Neural progenitor cell (in vitro differentiated cells): ENCODE measurements around the gene DCUN1D4. TPM values are rescaled to one million over a fixed set of nuclear protein-coding genes. Genes with fewer than 3 reads are reported as not detected.

Experiments used
- DNase-seq: peaks from one replicate; pipeline ENCODE4 v3.0.0-alpha.2; 2016; ENCODE audit warnings: low spot score
- H2AFZ ChIP-seq: fragments of 200-600 bp; sonication (generic); replicated peaks from 2 replicates; pipeline ENCODE4 v1.6.1; 2016; ENCODE audit warnings: antibody characterized with exemption
- H3F3A ChIP-seq: fragments of 200-600 bp; sonication (generic); 2 replicates; pipeline ENCODE4 v1.6.1; 2016; ENCODE audit warnings: antibody characterized with exemption, low read depth
- H3K27ac ChIP-seq: fragments of 200-600 bp; sonication (generic); 2 replicates; pipeline ENCODE4 v1.5.1; 2016; ENCODE audit warnings: mild to moderate bottlenecking
- H3K27me3 ChIP-seq: fragments of 200-600 bp; sonication (generic); 2 replicates; pipeline ENCODE4 v1.6.1; 2016; ENCODE audit warnings: mild to moderate bottlenecking, moderate library complexity
- H3K36me3 ChIP-seq: fragments of 200-600 bp; sonication (generic); 2 replicates; pipeline ENCODE4 v1.5.1; 2016
- H3K4me1 ChIP-seq: fragments of 200-600 bp; sonication (generic); 2 replicates; pipeline ENCODE4 v1.6.1; 2016; ENCODE audit warnings: mixed run types
- H3K4me2 ChIP-seq: fragments of 200-600 bp; sonication (generic); 2 replicates; pipeline ENCODE4 v1.6.1; 2016
- H3K4me3 ChIP-seq: fragments of 200-600 bp; sonication (generic); 2 replicates; pipeline ENCODE4 v1.5.1; 2016
- H3K79me2 ChIP-seq: fragments of 200-600 bp; sonication (generic); 2 replicates; pipeline ENCODE4 v1.6.1; 2016; ENCODE audit warnings: low read depth
- H3K9ac ChIP-seq: fragments of 200-600 bp; sonication (generic); 2 replicates; pipeline ENCODE4 v1.6.1; 2016
- H3K9me3 ChIP-seq: fragments of 200-600 bp; sonication (generic); 2 replicates; pipeline ENCODE4 v1.5.1; 2016; ENCODE audit warnings: low read depth
- H4K20me1 ChIP-seq: fragments of 200-600 bp; sonication (generic); 2 replicates; pipeline ENCODE4 v1.6.1; 2016; ENCODE audit warnings: low read depth
- H3K27ac Mint-ChIP-seq: 3 replicates; pipeline ENCODE4 v1.8.0; 2021; ENCODE audit warnings: mixed read lengths
- H3K27me3 Mint-ChIP-seq: 2 replicates; pipeline ENCODE4 v1.8.0; 2022; ENCODE audit warnings: low read depth, mild to moderate bottlenecking, inconsistent platforms, moderate library complexity, mixed read lengths; ENCODE audit not compliant: insufficient read depth
- H3K36me3 Mint-ChIP-seq: 3 replicates; pipeline ENCODE4 v1.8.0; 2021; ENCODE audit warnings: mixed read lengths
- H3K4me1 Mint-ChIP-seq: 3 replicates; pipeline ENCODE4 v1.8.0; 2021; ENCODE audit warnings: mixed read lengths
- H3K4me3 Mint-ChIP-seq: 3 replicates; pipeline ENCODE4 v1.8.0; 2021; ENCODE audit warnings: mild to moderate bottlenecking, moderate library complexity, mixed read lengths
- H3K9me3 Mint-ChIP-seq: 3 replicates; pipeline ENCODE4 v1.8.0; 2020; ENCODE audit warnings: mixed read lengths
- CTCF ChIP-seq: fragments of 200-600 bp; sonication (generic); IDR thresholded peaks from 2 replicates; pipeline ENCODE4 v1.5.1; 2017; ENCODE audit warnings: antibody characterized with exemption, mild to moderate bottlenecking
- EZH2 ChIP-seq: fragments of 200-600 bp; sonication (generic); IDR thresholded peaks from 2 replicates; pipeline ENCODE4 v1.6.1; 2017; ENCODE audit warnings: antibody characterized with exemption, mild to moderate bottlenecking, moderate library complexity
- EZH2phosphoT487 ChIP-seq: fragments of 200-600 bp; sonication (generic); IDR thresholded peaks from 2 replicates; pipeline ENCODE4 v1.6.1; 2017; ENCODE audit warnings: antibody characterized with exemption
- total RNA-seq: library from RNA; depleted of rRNA; stranded (reverse); fragments of >200 nt; gene quantifications from 2 replicates; pipeline ENCODE4 v1.2.3, GENCODE V29; 2015; ENCODE audit warnings: low replicate concordance

Gene DCUN1D4
- total RNA-seq, 1 donor from 2014 or later: 180 TPM

GRCh38 chr4:51958199-51958968 lies 115.4 kb downstream of the DCUN1D4 start:
- Histone ChIP-seq H3K9me3 (no peaks in the 10 kb centered on the region), H3F3A (peaks cover 42% of the 10 kb centered on the region), H3K27ac (peak overlapping the region; percentile 95), H3K79me2 (no peaks in the 10 kb centered on the region), H3K9ac (no peak overlapping the region), H3K4me1 (peaks cover 35% of the 10 kb centered on the region), H4K20me1 (no peaks in the 10 kb centered on the region), H2AFZ (no peak overlapping the region), H3K4me2 (peak overlapping the region; percentile 35), H3K27me3 (no peaks in the 10 kb centered on the region), H3K4me3 (no peak overlapping the region), H3K36me3 (no peaks in the 10 kb centered on the region)
- DNase-seq: peak; percentile 88
- Mint-ChIP-seq H3K36me3 (no peaks in the 10 kb centered on the region), H3K4me1 (peaks cover 9% of the 10 kb centered on the region), H3K9me3 (peaks cover 22% of the 10 kb centered on the region), H3K27ac (no peak overlapping the region), H3K4me3 (no peak overlapping the region), H3K27me3 (peaks cover 23% of the 10 kb centered on the region)
- peak; percentile 92 for TF ChIP-seq EZH2phosphoT487
- no peak for TF ChIP-seq CTCF
- no peak for TF ChIP-seq EZH2

GRCh38 chr4:51960486-51960885 lies 117.5 kb downstream of the DCUN1D4 start:
- H3K4me3 Mint-ChIP-seq: no peak overlapping the region
- Histone ChIP-seq H2AFZ (no peak overlapping the region), H3K4me1 (peaks cover 37% of the 10 kb centered on the region), H3K4me2 (no peak overlapping the region), H3K79me2 (no peaks in the 10 kb centered on the region), H3K27ac (no peak overlapping the region), H3F3A (peaks cover 42% of the 10 kb centered on the region), H3K9me3 (no peaks in the 10 kb centered on the region), H4K20me1 (no peaks in the 10 kb centered on the region), H3K27me3 (no peaks in the 10 kb centered on the region), H3K36me3 (peaks cover 4% of the 10 kb centered on the region), H3K4me3 (no peak overlapping the region), H3K9ac (no peak overlapping the region)
- H3K36me3 Mint-ChIP-seq: no peaks in the 10 kb centered on the region
- H3K27ac Mint-ChIP-seq: no peak overlapping the region
- no peak for DNase-seq
- no peak for TF ChIP-seq EZH2
- no peak for TF ChIP-seq CTCF
- no peak for TF ChIP-seq EZH2phosphoT487
- H3K4me1 Mint-ChIP-seq: peaks cover 9% of the 10 kb centered on the region
- peaks cover 13% of the 10 kb centered on the region for H3K9me3 Mint-ChIP-seq
- peaks cover 17% of the 10 kb centered on the region for H3K27me3 Mint-ChIP-seq

- Histone ChIP-seq H3K27ac (no peak overlapping the region), H3K4me1 (peaks cover 14% of the 10 kb centered on the region), H3K79me2 (no peaks in the 10 kb centered on the region), H3K4me3 (no peak overlapping the region), H3K27me3 (no peaks in the 10 kb centered on the region), H3K36me3 (peaks cover 4% of the 10 kb centered on the region), H3K4me2 (no peak overlapping the region), H3F3A (peaks cover 16% of the 10 kb centered on the region), H3K9me3 (peaks cover 13% of the 10 kb centered on the region), H3K9ac (no peak overlapping the region), H4K20me1 (no peaks in the 10 kb centered on the region), H2AFZ (peak overlapping the region; percentile 50)
- Mint-ChIP-seq H3K4me3 (no peak overlapping the region), H3K36me3 (no peaks in the 10 kb centered on the region), H3K27me3 (peaks cover 18% of the 10 kb centered on the region), H3K9me3 (peaks cover 16% of the 10 kb centered on the region), H3K4me1 (no peaks in the 10 kb centered on the region), H3K27ac (no peak overlapping the region)
- TF ChIP-seq CTCF (no peak), EZH2phosphoT487 (no peak), EZH2 (no peak)
- DNase-seq: no peak
Observed at GRCh38 chr4:51963841-51964517, 121.0 kb downstream of the DCUN1D4 start.
